GM12878 (cell line): Measurements from ENCODE around the gene OLFM2.

ENCODE experiments used
- CBFB ChIP-seq: IDR thresholded peaks from 2 replicates; pipeline ENCODE4 v1.6.1; 2016; ENCODE audit warnings: antibody characterized with exemption, low read depth
- CBX3 ChIP-seq: fragments of 200-600 bp; sonication (generic); IDR thresholded peaks from 2 replicates; pipeline ENCODE4 v1.6.1; 2016; ENCODE audit warnings: low read depth, borderline replicate concordance
- MTA2 ChIP-seq: fragments of 450-650 bp; IDR thresholded peaks from 2 replicates; pipeline ENCODE4 v1.6.1; 2016; ENCODE audit warnings: low read depth, mild to moderate bottlenecking, moderate library complexity
- POLR2AphosphoS5 ChIP-seq: IDR thresholded peaks from 2 replicates; pipeline ENCODE4 v1.6.1; 2011; ENCODE audit warnings: mild to moderate bottlenecking, low read length, inconsistent platforms
- RAD21 ChIP-seq: IDR thresholded peaks from 2 replicates; pipeline ENCODE4 v1.6.1; 2011; ENCODE audit warnings: mild to moderate bottlenecking, low read depth, low read length, moderate library complexity; ENCODE audit not compliant: insufficient read depth
- TF ChIP-seq, protein P1 (sequence below): IDR thresholded peaks from 2 replicates; pipeline ENCODE4 v1.6.1; 2012; ENCODE audit warnings: mild to moderate bottlenecking, low read depth, low read length

DNA sequence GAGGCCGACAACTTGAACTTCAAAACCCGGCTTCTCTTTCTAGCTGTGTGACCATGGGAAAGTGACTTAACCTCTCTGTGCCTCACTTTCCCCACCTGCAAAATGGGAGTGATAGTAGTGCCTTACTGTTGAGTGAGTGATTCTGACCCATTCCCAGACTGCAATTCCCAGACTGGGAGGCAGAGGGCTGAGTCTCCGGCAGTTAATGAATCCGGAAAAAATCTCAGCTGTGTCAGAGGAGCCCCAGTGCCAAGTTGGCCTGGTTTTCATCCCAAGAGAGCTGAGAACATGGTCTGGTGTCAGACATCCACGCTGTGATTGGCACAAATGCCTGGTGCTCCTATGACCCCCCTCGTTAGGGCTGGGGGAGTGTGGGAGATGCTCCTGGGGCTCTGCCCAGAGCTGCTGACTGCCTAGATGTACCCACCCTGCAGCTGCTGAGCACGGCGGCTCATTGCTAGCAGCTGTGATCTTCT lies 51.2 kb downstream of the OLFM2 start:
- no peak for TF ChIP-seq RAD21
- no peak for TF ChIP-seq CBX3
- no peak for TF ChIP-seq POLR2AphosphoS5
- no peak for TF ChIP-seq MTA2
- no peak for TF ChIP-seq CBFB
- TF ChIP-seq, protein P1, sequence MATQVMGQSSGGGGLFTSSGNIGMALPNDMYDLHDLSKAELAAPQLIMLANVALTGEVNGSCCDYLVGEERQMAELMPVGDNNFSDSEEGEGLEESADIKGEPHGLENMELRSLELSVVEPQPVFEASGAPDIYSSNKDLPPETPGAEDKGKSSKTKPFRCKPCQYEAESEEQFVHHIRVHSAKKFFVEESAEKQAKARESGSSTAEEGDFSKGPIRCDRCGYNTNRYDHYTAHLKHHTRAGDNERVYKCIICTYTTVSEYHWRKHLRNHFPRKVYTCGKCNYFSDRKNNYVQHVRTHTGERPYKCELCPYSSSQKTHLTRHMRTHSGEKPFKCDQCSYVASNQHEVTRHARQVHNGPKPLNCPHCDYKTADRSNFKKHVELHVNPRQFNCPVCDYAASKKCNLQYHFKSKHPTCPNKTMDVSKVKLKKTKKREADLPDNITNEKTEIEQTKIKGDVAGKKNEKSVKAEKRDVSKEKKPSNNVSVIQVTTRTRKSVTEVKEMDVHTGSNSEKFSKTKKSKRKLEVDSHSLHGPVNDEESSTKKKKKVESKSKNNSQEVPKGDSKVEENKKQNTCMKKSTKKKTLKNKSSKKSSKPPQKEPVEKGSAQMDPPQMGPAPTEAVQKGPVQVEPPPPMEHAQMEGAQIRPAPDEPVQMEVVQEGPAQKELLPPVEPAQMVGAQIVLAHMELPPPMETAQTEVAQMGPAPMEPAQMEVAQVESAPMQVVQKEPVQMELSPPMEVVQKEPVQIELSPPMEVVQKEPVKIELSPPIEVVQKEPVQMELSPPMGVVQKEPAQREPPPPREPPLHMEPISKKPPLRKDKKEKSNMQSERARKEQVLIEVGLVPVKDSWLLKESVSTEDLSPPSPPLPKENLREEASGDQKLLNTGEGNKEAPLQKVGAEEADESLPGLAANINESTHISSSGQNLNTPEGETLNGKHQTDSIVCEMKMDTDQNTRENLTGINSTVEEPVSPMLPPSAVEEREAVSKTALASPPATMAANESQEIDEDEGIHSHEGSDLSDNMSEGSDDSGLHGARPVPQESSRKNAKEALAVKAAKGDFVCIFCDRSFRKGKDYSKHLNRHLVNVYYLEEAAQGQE, result no peak
